ENCODE data around the gene SETD2. TPM values are rescaled to one million over a fixed set of nuclear protein-coding genes. Genes with fewer than 3 reads are reported as not detected.

The SETD2 gene
- total RNA-seq, 4 donors from 2014 or later: 70.3 to 92.1 (median 87.3) TPM

- Histone ChIP-seq H3K27me3 (no peaks in the 10 kb centered on the region), H3K36me3 (no peaks in the 10 kb centered on the region), H3K4me1 (no peaks in the 10 kb centered on the region), H3K4me3 (no peak overlapping the region), H3K9me3 (no peaks in the 10 kb centered on the region), H3K27ac (no peak overlapping the region)
- no peak for DNase-seq
- intact Hi-C loops (cut with DNase I; ENCODE audit: low total_unique reads): no loop called here
- TF ChIP-seq CTCF (IDR thresholded peaks at IDR 0.05) (no peak), POLR2A (IDR thresholded peaks at IDR 0.05) (no peak)
Observed at GRCh38 chr3:47000922-47001730, 162.8 kb downstream of the SETD2 start.

GRCh38 chr3:47000198-47000815 is 163.6 kb downstream of the SETD2 start:
- Histone ChIP-seq H3K27me3 (no peaks in the 10 kb centered on the region), H3K9me3 (no peaks in the 10 kb centered on the region), H3K4me3 (no peak overlapping the region), H3K27ac (no peak overlapping the region), H3K4me1 (no peaks in the 10 kb centered on the region), H3K36me3 (no peaks in the 10 kb centered on the region)
- TF ChIP-seq POLR2A (IDR thresholded peaks at IDR 0.05) (no peak), CTCF (IDR thresholded peaks at IDR 0.05) (no peak)
- no peak for DNase-seq
- intact Hi-C loops (cut with DNase I; ENCODE audit: low total_unique reads): no loop called here

- no peaks in the 10 kb centered on the region for H3K36me3 ChIP-seq
- no peaks in the 10 kb centered on the region for H3K9me3 ChIP-seq
- intact Hi-C loops (cut with DNase I; ENCODE audit: low total_unique reads): no loop called here
- no peak overlapping the region for H3K4me3 ChIP-seq
- H3K27me3 ChIP-seq: no peaks in the 10 kb centered on the region
- no peaks in the 10 kb centered on the region for H3K4me1 ChIP-seq
- no peak for TF ChIP-seq POLR2A (IDR thresholded peaks at IDR 0.05)
- no peak for TF ChIP-seq CTCF (IDR thresholded peaks at IDR 0.05)
- H3K27ac ChIP-seq: no peak overlapping the region
- no peak for DNase-seq
Observed at GRCh38 chr3:46999516-47000197, 164.3 kb downstream of the SETD2 start.

- Histone ChIP-seq H3K9me3 (no peaks in the 10 kb centered on the region), H3K4me3 (no peak overlapping the region), H3K27ac (no peak overlapping the region), H3K27me3 (no peaks in the 10 kb centered on the region), H3K36me3 (no peaks in the 10 kb centered on the region), H3K4me1 (no peaks in the 10 kb centered on the region)
- DNase-seq: no peak
- TF ChIP-seq CTCF (IDR thresholded peaks at IDR 0.05) (no peak), POLR2A (IDR thresholded peaks at IDR 0.05) (no peak)
- intact Hi-C loops (cut with DNase I; ENCODE audit: low total_unique reads): no loop called here
Observed at GRCh38 chr3:46998852-46999515, 164.9 kb downstream of the SETD2 start.

Measured in uterus (tissue), 4 donors.